Activated T-cell treated with anti-CD3 and anti-CD28 coated beads for 1 hour (primary cell): Measurements from ENCODE around the gene DAGLA.

Source experiments
- DNase-seq: peaks from one replicate; pipeline ENCODE4 v3.0.0-alpha.2; 2020; ENCODE audit warnings: low read depth

Gene DAGLA

DNA sequence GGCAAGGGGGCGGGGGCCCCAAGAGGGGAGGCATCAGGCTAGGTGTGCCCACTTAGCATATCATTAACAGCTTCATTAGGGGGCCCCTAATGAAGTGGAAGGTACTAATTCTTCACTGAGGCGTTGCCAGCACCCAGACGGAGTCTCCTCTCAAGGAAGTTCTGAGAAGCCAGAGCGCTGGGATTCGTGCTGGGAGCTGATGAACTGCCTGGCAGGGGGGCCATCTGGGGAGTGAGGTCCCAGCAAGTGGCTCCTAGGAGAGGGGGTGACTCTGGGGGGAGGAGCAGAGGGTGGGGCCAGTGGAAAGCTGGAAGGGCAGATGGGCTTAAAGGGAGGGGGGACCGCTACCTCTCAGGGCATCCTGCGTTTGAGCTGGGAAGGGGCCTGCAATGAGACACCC lies 29.8 kb downstream of the DAGLA start:
- DNase-seq = no peak

DNA sequence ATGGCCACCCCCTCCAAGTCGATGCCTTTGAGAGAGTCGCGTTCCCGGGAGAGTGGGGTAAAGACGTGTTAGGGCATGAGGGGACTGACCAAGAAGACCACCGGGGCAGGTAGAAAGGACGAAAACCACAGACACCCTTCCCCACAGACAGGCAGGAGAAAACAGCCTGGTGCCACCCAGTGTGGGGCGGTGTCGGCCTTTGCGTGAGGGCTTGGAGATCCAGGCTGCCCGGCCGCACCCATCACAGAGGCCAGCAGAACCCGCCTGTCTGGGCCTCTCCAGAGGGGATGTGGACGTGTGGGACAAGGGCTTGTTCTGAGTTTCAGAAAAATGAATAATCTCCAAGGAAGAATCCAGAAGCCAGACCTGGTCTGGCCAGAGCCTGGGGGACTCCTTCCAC lies 30.8 kb downstream of the DAGLA start:
- no peak for DNase-seq

DNA sequence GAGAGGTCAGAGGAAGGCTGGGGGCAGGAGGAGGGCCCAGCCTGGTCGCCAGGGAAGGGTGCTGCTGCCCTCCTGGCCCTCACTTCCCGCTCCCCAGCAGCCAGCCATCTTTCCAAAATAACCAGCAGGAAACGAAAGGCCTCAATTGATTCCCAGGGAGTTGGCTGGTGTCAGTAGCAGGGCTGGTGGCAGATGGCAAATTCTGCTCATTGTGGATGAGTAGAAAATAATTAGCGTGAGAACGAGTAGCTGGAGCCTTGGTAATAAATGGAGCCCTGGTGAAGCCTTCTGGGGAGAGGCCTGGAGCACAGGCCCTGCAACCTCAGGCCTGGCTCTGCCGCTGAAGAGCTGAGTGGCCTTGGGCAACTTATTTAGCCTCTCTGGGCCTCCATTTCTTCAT lies 31.3 kb downstream of the DAGLA start:
- no peak for DNase-seq

DNA sequence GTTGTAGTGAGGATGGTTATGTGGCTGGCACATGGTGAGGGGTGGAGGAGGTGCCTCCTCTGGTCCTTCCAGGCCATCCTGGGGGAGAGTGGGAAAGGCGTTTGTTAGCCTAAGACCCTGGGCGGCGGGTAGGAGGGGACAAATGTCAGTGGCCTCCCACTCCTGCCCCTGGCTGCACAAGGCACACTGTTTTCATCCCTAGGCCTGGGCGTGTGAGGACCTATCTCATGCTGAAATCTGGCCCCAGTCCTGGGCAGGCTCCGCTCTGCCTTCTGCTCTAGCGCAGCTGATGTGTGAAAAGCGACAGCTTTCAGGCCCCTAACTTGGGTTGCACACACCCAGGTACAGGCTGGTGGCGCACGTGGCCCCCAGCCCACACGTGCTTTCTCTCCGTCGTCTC lies 32.1 kb downstream of the DAGLA start:
- DNase-seq = no peak

DNA sequence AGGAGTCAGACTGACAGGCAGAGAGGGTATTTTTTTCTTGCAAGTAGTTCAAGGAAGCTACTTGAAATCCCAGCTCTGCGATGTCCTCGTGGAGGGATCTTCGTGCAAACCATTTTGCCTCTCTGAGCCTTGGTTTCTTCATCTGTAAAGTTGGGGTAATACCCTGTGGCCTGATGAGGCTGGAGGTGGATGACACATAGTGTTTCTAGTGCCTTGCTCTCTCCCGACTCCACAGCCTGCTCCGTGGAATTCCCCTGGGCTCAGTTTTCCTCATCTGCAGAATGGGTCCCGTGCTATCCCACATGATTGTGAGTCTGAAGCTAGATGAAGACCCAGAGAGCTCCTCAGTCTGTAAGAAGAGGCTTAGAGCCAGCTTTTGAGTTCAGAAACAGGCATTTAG lies 32.7 kb downstream of the DAGLA start:
- DNase-seq = no peak

DNA sequence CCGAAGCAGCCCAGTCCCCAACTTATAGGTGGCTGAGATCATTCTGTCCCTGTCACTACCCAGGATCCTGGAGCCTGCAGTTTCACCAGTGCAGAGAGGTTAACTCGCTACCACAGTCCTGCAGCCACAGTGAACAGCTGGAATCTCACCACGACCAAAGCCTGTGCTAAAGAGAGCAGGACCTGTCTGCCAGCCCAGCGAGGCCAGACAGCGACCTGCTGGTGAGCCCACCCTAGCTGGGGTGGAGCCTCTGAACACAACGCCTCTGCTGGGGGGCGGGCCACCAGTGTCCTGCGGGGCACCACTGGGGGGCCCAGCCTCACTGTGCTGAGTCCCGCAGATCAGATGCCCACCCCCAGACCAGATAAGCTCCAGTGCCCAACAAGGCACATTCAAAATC lies 33.3 kb downstream of the DAGLA start:
- no peak for DNase-seq

DNA sequence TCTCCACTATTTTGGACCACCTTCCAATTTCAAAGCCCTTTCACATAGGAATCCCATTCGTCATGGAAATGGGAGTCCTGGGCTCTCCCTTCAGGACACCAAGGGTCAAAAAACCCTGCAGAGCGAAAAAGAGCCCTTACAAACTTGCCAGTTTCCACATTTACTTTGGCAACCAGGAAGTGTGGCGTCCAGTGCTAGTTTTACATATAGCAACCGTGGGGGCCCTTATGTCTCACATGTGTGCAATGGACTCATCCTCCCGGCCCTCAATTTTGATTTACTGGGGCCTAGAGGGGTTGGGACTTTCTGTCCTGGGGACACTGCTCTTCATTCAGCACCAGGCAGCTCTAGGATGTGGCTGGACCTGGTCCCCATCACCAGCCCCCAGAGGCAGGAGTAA lies 33.7 kb downstream of the DAGLA start:
- no peak for DNase-seq

DNA sequence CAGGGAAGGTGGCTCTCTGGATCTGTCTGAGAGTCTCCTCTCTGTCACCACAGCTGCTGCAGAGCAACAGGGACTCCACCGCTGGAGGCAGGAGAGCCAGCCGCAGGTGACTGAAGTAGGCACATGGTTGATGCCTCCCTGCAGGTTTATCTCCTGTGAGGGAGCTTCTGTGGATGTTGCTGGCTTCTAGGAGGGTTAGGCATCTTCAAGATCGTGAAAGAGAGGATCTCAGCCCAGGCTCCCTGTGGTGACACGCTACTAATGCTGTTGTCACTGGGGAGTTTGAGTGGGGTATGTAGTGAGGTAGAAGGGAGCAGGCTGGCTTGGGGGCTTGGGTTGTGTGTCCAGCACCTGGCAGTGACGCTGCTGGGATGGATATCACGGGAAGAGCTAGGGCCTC lies 34.1 kb downstream of the DAGLA start:
- DNase-seq = no peak

DNA sequence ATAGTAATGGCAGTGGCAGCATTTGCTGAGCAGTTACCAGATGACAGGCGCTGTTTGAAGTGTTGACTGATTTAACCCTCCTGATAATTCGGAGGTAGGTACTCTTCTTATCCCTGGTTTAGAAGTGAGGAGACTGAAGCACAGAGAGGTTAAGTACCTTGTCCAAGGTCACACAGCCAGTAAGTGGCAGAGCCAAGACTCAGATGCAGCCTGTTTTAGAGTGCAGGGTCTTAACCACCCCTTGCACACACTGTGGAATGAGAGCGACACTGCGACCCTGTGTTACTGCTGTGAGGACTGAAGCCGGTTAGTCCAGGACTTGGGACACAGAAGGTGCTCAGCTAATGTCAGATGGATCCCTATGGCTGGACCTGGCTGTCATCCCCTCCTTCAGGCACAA lies 34.7 kb downstream of the DAGLA start:
- DNase-seq = no peak

DNA sequence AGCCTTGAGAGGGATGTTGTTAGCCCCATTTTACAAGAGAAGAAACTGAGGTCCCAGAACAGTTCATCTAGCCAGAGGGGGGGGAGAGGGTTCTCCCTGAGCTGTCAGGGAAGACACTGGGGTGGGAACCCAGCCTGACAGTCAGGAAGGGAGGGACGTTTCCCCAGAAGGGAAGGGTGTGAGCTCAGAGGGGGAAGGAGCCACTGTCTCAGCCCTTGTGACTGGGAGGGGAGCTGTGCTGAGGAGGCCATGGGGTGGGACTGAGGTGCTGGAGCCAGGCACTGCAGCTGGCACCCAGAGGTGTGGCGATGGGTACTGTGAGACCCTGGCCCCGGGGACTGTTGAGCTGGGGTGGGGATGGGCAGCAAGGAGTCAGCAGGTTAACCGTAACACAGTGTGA lies 35.7 kb downstream of the DAGLA start:
- DNase-seq = no peak

DNA sequence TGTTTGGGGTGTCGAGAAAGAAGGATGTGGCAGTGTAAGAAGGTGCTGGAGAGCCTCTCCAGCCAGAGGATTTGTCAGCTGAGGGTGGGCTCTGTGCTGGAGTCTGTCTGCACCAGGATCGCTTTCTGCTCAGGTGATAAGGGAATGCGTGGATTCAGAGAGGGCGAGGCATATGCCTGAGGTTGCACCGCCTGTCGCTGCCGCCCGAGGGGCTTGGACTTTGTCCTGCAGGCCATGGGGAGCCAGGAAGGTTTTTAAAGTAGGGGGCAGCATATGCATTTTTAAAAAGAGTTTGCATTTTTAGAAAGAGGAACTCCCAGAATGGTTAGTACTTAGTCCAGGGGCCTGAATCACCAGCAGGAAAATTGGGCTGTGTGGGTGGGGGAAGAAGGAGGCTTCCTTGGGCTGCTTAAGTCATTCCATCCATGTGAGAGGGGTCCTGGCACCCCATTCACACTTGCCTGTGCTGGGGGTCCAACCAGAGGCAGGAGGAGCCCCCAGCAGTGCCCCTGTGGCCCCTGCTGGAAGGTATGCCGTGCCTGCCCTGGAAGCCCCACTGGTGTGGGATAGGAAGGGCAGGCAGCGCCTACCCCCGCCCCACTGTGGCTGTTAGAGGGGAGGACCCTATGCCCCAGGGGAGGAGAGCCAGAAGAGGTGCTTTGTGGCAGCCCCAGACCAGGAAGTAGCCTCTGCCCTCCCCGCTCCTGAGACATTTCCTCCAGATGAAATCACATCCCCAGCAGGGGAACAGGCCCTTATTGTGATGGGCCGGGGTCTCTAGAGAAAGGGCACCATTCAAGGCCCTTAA lies 36.5 kb downstream of the DAGLA start:
- no peak for DNase-seq

DNA sequence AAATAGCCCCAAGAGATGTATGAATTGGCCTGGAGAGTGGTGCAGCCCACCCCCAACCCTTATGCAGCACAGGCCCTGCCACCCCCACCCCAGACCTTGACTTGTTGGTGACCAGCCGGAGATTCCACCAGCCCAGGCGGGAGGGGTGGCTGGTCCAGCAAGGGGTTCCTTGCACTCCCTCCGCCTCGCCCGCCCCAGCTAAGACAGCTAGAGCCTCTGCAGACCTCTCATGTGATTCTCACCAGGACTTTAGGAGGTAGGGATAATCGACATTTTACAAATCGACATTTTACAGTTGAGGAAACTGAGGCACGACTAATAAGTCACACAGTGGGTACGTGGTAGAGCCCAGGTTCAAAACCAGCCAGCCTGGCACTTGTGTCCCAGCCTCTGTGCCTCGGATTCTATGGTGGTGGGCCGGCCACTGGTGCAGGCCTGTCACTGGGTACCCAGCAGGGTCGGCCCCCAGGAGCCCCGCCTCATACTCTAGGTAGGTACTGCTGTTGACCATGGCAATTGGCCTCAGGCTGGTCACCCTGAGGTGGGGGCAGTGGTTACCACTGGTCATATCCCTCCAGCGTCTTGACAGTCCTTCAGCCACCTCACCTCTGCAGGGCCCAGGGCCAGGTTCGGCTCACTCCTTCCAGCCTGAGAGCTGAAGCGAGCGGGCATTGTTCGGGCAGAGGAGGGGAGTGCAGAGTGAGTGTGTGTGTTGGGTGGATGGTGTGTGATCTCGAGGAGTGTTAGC lies 37.3 kb downstream of the DAGLA start:
- DNase-seq = no peak

DNA sequence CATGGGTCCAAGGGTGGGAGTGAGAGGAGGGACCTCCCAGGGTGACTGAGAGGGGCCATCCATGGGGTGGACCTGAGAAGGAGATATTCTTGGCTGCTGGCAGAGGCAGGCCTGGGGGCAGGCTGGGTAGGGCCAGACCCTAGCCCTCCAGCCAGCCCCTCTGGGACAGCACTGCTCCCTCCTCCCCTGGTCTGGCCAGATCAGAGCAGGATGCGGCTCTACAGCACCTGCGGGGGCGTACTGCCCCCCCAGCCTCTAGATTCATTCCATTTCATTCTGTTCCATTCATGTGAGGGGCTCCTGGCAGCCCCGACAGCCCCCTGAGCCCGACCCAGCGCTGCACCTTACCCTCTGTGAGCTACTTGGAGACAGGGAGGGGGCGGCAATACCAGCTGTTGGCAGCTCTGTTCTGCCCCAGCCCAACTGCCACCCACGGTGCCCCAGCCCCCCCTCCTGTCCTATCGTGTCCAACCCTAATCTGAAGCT lies 37.9 kb downstream of the DAGLA start:
- no peak for DNase-seq

DNA sequence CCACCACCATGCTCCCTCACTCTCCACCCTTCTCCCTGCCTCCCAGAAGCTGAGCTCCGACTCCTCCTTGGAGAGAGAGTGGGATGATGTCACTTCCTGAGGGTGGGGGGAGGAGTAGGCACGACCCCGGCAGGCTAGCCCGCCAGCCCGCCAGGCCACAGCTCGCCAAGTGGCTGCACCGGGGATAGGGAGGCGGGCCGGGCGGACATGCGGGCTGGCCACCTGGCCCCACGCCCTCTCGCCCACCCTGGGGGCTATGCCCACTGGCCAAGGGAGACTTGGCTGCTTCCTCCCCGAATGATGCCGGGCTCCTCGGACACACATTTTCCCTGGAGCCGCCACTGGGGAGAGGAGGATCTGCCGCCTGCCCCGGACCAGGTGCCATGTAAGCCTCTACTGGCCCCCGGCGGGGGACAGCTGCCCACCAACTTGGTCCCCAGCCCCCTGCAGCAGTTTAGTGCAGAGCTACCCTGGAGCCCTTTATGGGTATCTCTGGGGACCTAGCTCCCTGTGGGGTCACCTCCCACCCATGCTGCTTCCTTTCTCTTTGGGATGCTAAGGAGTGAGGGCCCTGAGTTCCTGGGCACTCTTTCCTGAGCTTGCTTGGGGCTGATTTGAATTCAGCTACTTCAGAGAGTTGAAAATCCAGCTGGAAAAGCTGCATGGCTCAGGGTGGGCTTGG lies 38.6 kb downstream of the DAGLA start:
- no peak for DNase-seq

DNA sequence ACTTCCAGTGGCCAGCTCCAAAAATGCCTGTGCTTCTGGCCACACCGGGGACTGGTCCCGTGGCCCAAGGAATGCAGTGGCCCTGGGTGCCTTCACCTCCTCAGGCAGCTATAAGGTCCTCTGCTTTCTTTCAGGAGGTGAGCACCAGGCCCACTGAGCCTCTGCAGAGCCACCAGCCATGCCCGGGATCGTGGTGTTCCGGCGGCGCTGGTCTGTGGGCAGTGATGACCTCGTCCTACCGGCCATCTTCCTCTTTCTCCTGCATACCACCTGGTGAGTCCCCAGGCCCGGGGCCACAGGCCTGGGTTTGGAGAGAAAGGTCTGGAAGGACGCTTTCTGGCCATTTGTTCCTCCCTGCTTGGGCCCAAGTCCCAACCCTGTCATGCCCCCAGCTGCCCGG lies 39.8 kb downstream of the DAGLA start:
- DNase-seq = no peak

DNA sequence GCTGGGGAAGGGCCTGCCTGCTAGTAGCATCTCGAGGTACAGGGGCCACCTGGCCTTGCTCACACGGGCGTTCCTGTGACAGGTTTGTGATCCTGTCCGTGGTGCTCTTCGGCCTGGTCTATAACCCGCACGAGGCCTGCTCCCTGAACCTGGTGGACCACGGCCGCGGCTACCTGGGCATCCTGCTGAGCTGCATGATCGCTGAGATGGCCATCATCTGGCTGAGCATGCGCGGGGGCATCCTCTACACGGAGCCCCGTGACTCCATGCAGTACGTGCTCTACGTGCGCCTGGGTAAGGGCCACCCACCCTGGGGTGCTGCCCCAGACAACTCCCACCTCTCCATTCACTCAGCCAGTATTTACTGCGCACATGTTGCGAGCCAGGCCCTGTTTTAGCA lies 40.4 kb downstream of the DAGLA start:
- no peak for DNase-seq

DNA sequence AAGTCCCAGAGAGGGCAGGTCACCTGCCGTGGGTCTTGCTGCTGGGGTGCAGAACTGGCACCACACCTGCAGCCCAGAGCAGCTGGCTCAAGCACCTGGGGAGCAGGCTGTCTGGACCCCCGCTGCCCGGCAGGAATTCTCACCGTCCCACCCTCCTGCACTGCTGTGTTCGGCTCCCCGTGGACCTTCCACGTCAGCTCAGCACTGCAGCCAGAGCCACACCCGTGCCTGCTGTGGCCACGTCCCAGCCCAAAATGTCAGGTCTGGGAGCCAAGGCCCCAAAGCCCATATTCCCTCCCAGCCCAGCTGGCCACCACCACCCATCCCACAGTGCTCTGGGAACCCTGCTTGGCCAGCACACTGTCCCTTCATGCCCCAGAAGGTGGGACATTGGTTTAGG lies 44.2 kb downstream of the DAGLA start:
- no peak for DNase-seq

DNA sequence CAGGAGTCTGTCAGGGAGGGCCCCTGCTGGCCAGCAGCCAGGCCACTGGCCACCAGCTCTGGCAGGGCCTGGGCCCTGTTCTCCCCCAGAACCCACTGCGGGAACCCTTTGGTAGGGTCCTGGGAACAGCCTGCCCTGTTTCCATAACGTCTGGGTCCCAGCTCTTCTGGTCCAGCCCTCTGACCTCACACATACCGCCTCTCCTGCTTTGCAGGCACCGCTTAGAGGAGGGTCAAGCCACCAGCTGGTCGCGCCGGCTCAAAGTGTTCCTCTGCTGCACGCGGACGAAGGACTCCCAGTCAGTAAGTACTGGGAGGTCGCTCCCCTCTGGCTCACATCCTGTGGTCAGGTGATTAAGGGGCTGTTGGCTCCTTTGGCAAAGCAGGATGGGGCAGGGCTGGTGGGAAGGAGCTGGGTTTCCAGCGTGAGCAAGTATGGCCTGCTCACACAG lies 45.6 kb downstream of the DAGLA start:
- no peak for DNase-seq

DNA sequence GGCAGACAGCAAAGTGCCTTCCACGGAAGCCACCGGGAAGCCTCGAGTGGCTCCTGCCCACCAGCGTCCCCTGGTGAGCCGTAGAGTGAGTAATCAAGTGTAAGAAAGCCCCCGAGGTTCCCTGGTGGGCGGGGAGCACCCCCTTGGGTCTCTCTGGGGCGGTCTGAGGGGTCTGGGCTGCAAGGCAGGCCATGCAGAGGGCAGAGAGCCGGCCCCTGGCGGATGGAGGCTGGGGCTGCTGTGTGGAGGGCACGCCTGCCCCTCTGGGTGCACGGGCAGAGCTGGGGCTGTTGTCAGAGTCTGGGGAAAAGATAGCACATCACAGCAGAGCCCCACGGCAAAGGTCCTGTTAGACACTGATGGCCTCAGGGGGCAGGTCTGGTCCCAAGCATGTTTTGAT lies 46.6 kb downstream of the DAGLA start:
- DNase-seq = no peak

DNA sequence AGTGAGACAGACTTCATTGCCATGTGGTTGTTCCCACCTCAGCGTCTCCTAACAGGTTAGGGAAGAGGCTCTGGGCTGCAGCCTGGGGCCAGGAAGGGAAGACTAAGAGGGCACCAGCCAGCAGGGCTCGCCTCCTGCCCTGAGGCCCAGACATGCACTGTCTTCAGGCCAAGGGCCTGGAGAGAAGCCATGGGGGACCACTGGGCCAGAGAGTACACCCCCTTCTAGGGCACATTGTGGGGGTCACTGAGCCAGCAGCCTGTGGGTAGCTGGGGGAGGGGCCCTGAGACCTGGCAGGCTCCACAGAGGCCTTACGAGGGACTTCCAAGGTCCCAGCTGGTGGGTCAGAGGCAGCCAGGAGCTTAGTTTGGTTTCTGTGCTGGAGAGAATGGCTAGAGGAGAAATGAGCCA lies 47.2 kb downstream of the DAGLA start:
- DNase-seq = no peak

DNA sequence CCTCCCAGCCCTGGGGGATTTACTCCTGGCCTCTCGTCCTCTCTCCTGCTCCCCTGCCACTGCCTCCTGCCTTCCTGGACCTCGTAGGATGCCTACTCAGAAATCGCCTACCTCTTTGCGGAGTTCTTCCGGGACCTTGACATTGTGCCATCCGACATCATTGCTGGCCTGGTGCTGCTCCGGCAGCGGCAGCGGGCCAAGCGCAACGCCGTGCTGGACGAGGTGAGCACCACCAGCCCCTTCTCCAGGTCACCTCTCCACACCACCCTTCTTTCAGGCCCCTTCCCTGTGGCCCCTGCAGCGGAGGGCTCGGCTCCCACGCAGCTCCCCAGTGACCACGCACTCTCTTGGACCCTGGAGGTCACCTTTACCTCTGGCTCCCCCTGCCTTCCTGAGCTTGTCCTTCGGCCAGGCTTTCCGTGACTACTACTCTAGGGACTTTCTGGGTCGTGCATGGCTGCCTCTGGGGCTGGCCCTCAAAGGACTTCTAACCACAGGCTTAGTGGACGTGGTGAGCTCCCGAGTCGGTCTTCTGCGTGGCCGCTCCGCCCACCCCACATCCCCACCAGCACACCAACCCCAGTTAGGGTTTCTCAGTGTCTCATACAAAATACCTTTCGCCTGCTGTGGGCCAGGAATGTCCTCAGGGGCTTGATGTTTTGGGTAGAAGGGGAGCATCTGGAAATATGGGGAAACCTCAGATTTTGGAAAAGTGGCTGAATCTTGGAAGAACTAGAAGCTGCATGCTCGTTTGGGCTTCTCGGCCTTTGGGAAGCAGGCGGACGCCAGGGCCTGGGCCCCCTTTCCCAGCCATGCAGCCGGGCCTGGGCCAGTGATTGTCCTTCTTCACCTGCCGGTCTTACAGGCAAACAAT lies 48.1 kb downstream of the DAGLA start:
- DNase-seq = no peak

DNA sequence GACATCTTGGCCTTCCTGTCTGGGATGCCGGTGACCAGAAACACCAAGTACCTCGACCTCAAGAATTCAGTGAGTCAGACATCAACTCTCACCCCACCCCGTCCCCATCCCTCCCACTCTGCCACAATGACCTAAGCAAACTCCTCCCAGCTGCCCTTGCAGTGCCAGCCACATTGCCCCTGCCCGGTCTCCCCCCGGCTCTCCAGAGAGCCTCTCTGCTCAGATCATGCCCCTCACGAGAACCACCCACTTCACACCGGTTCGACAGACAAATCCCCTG lies 48.7 kb downstream of the DAGLA start:
- no peak for DNase-seq
